T-helper 2 cell treated with Interferon-gamma antibody and Interleukin-4, amounts not matched to agents 5 μg/mL and 100 μg/mL, for 36 hours (primary cell): ENCODE data around the gene DISC1.

Source experiments
- DNase-seq: peaks from one replicate; pipeline ENCODE4 v3.0.0; 2021; ENCODE audit warnings: low spot score
- H3K27ac Mint-ChIP-seq: one replicate; pipeline ENCODE4 v1.8.0; 2021; ENCODE audit warnings: mild to moderate bottlenecking, mixed read lengths
- H3K27me3 Mint-ChIP-seq: one replicate; pipeline ENCODE4 v1.8.0; 2021; ENCODE audit warnings: low read depth, mixed read lengths
- H3K36me3 Mint-ChIP-seq: one replicate; pipeline ENCODE4 v1.8.0; 2021; ENCODE audit warnings: low read depth, mixed read lengths
- H3K4me1 Mint-ChIP-seq: one replicate; pipeline ENCODE4 v1.8.0; 2021; ENCODE audit warnings: low read depth, mixed read lengths
- H3K4me3 Mint-ChIP-seq: one replicate; pipeline ENCODE4 v1.8.0; 2022; ENCODE audit warnings: mild to moderate bottlenecking, moderate library complexity, mixed read lengths
- H3K9me3 Mint-ChIP-seq: one replicate; pipeline ENCODE4 v1.8.0; 2021; ENCODE audit warnings: mixed read lengths

Gene DISC1

GRCh38 chr1:231818337-231818736, 191.7 kb downstream of the DISC1 start:
- Mint-ChIP-seq H3K4me1 (no peaks in the 10 kb centered on the region), H3K27me3 (peaks cover 3% of the 10 kb centered on the region), H3K27ac (no peak overlapping the region), H3K36me3 (no peaks in the 10 kb centered on the region), H3K9me3 (no peaks in the 10 kb centered on the region), H3K4me3 (no peak overlapping the region)
- DNase-seq: no peak

GRCh38 chr1:231821281-231821680, 194.7 kb downstream of the DISC1 start:
- peaks cover 3% of the 10 kb centered on the region for H3K27me3 Mint-ChIP-seq
- no peaks in the 10 kb centered on the region for H3K4me1 Mint-ChIP-seq
- H3K4me3 Mint-ChIP-seq: no peak overlapping the region
- no peaks in the 10 kb centered on the region for H3K36me3 Mint-ChIP-seq
- no peaks in the 10 kb centered on the region for H3K9me3 Mint-ChIP-seq
- DNase-seq: no peak
- no peak overlapping the region for H3K27ac Mint-ChIP-seq

GRCh38 chr1:231822041-231822440, 195.5 kb downstream of the DISC1 start:
- Mint-ChIP-seq H3K27me3 (no peaks in the 10 kb centered on the region), H3K4me1 (no peaks in the 10 kb centered on the region), H3K36me3 (no peaks in the 10 kb centered on the region), H3K27ac (no peak overlapping the region), H3K9me3 (no peaks in the 10 kb centered on the region), H3K4me3 (no peak overlapping the region)
- DNase-seq: no peak

GRCh38 chr1:231826566-231826965, 200.0 kb downstream of the DISC1 start:
- DNase-seq: no peak
- Mint-ChIP-seq H3K36me3 (no peaks in the 10 kb centered on the region), H3K27ac (no peak overlapping the region), H3K27me3 (no peaks in the 10 kb centered on the region), H3K4me1 (no peaks in the 10 kb centered on the region), H3K9me3 (no peaks in the 10 kb centered on the region), H3K4me3 (no peak overlapping the region)

- H3K27me3 Mint-ChIP-seq: no peaks in the 10 kb centered on the region
- H3K4me3 Mint-ChIP-seq: no peak overlapping the region
- no peaks in the 10 kb centered on the region for H3K9me3 Mint-ChIP-seq
- H3K27ac Mint-ChIP-seq: no peak overlapping the region
- no peak for DNase-seq
- no peaks in the 10 kb centered on the region for H3K36me3 Mint-ChIP-seq
- no peaks in the 10 kb centered on the region for H3K4me1 Mint-ChIP-seq
These were observed 200.9 kb downstream of the DISC1 start for GRCh38 chr1:231827337-231828105.

GRCh38 chr1:231828182-231828920, 201.8 kb downstream of the DISC1 start:
- H3K9me3 Mint-ChIP-seq: no peaks in the 10 kb centered on the region
- DNase-seq: no peak
- H3K27ac Mint-ChIP-seq: no peak overlapping the region
- no peaks in the 10 kb centered on the region for H3K4me1 Mint-ChIP-seq
- no peak overlapping the region for H3K4me3 Mint-ChIP-seq
- no peaks in the 10 kb centered on the region for H3K36me3 Mint-ChIP-seq
- no peaks in the 10 kb centered on the region for H3K27me3 Mint-ChIP-seq

- no peaks in the 10 kb centered on the region for H3K9me3 Mint-ChIP-seq
- no peak overlapping the region for H3K4me3 Mint-ChIP-seq
- no peak overlapping the region for H3K27ac Mint-ChIP-seq
- no peaks in the 10 kb centered on the region for H3K4me1 Mint-ChIP-seq
- DNase-seq: no peak
- H3K27me3 Mint-ChIP-seq: no peaks in the 10 kb centered on the region
- H3K36me3 Mint-ChIP-seq: no peaks in the 10 kb centered on the region
These were observed 202.7 kb downstream of the DISC1 start for GRCh38 chr1:231829332-231829731.

- Mint-ChIP-seq H3K4me1 (no peaks in the 10 kb centered on the region), H3K9me3 (no peaks in the 10 kb centered on the region)
- no peak for DNase-seq
These were observed 209.8 kb downstream of the DISC1 start for GRCh38 chr1:231836227-231836893.

GRCh38 chr1:231838521-231838920, 211.9 kb downstream of the DISC1 start:
- Mint-ChIP-seq H3K9me3 (no peaks in the 10 kb centered on the region), H3K4me3 (no peak overlapping the region), H3K27ac (no peak overlapping the region), H3K4me1 (no peaks in the 10 kb centered on the region), H3K27me3 (no peaks in the 10 kb centered on the region), H3K36me3 (no peaks in the 10 kb centered on the region)
- no peak for DNase-seq

More at GRCh38 chr1:231836227-231836893, 209.8 kb downstream of the DISC1 start:
- Mint-ChIP-seq H3K4me3 (no peak overlapping the region), H3K36me3 (no peaks in the 10 kb centered on the region), H3K27me3 (no peaks in the 10 kb centered on the region), H3K27ac (no peak overlapping the region)

GRCh38 chr1:231839999-231840398, 213.4 kb downstream of the DISC1 start:
- peaks cover 5% of the 10 kb centered on the region for H3K4me1 Mint-ChIP-seq
- no peak overlapping the region for H3K27ac Mint-ChIP-seq
- no peaks in the 10 kb centered on the region for H3K27me3 Mint-ChIP-seq
- DNase-seq: no peak
- no peak overlapping the region for H3K4me3 Mint-ChIP-seq
- H3K9me3 Mint-ChIP-seq: no peaks in the 10 kb centered on the region
- H3K36me3 Mint-ChIP-seq: no peaks in the 10 kb centered on the region

GRCh38 chr1:231841616-231842344, 215.2 kb downstream of the DISC1 start:
- Mint-ChIP-seq H3K9me3 (no peaks in the 10 kb centered on the region), H3K4me3 (no peak overlapping the region), H3K4me1 (peaks cover 7% of the 10 kb centered on the region), H3K36me3 (no peaks in the 10 kb centered on the region), H3K27ac (no peak overlapping the region), H3K27me3 (no peaks in the 10 kb centered on the region)
- no peak for DNase-seq

- no peaks in the 10 kb centered on the region for H3K27me3 Mint-ChIP-seq
- H3K27ac Mint-ChIP-seq: no peak overlapping the region
- H3K4me3 Mint-ChIP-seq: no peak overlapping the region
- H3K4me1 Mint-ChIP-seq: peaks cover 7% of the 10 kb centered on the region
- no peaks in the 10 kb centered on the region for H3K9me3 Mint-ChIP-seq
- DNase-seq: no peak
- no peaks in the 10 kb centered on the region for H3K36me3 Mint-ChIP-seq
These were observed 215.9 kb downstream of the DISC1 start for GRCh38 chr1:231842441-231842840.

- Mint-ChIP-seq H3K27ac (peak overlapping the region; percentile 42), H3K4me3 (no peak overlapping the region), H3K9me3 (no peaks in the 10 kb centered on the region), H3K27me3 (no peaks in the 10 kb centered on the region), H3K4me1 (peaks cover 7% of the 10 kb centered on the region), H3K36me3 (no peaks in the 10 kb centered on the region)
- no peak for DNase-seq
These were observed 218.5 kb downstream of the DISC1 start for GRCh38 chr1:231844986-231845502.
